HepG2 (cell line): ENCODE results near the gene PFDN1. TPM values are rescaled to one million over a fixed set of nuclear protein-coding genes. Genes with fewer than 3 reads are reported as not detected.
A peak's percentile ranks its signal among the peaks of the same experiment; 100 is the strongest.

ENCODE experiments used
- BHLHE40 ChIP-seq: IDR thresholded peaks from 2 replicates; pipeline ENCODE4 v1.6.1; 2011; ENCODE audit warnings: low read length, improper control_type of control experiment
- CENPX ChIP-seq: sonication (generic); formaldehyde crosslinking; IDR thresholded peaks from 2 replicates; pipeline ENCODE4 v1.9.0; 2021; ENCODE audit warnings: mild to moderate bottlenecking, missing genetic modification reagents, moderate library complexity
- GFI1 ChIP-seq: sonication (generic); formaldehyde crosslinking; IDR thresholded peaks from 2 replicates; pipeline ENCODE4 v1.5.0; 2020; ENCODE audit warnings: missing genetic modification reagents, mild to moderate bottlenecking, borderline replicate concordance
- HMGA1 ChIP-seq: sonication (generic); formaldehyde crosslinking; conservative IDR thresholded peaks from 2 replicates; pipeline ENCODE4 v1.4.0; 2020; ENCODE audit warnings: missing genetic modification reagents
- HOXA3 ChIP-seq: sonication (generic); formaldehyde crosslinking; IDR thresholded peaks from 2 replicates; pipeline ENCODE4 v1.5.0; 2020; ENCODE audit warnings: missing genetic modification reagents
- KLF13 ChIP-seq: sonication (generic); formaldehyde crosslinking; IDR thresholded peaks from 2 replicates; pipeline ENCODE4 v1.4.0; 2020; ENCODE audit warnings: mild to moderate bottlenecking, missing genetic modification reagents
- REPIN1 ChIP-seq: sonication (generic); formaldehyde crosslinking; IDR thresholded peaks from 2 replicates; pipeline ENCODE4 v1.8.0; 2022; ENCODE audit warnings: missing genetic modification reagents, low read depth, mild to moderate bottlenecking, borderline replicate concordance
- SAP130 ChIP-seq: IDR thresholded peaks from 2 replicates; pipeline ENCODE4 v1.6.1; 2016; ENCODE audit warnings: low read depth
- ZFP91 ChIP-seq: sonication (generic); formaldehyde crosslinking; IDR thresholded peaks from 2 replicates; pipeline ENCODE4 v1.9.0; 2022; ENCODE audit warnings: missing genetic modification reagents, mild to moderate bottlenecking, borderline replicate concordance
- ZFX ChIP-seq: sonication (generic); formaldehyde crosslinking; IDR thresholded peaks from 2 replicates; pipeline ENCODE4 v1.4.0; 2020; ENCODE audit warnings: mild to moderate bottlenecking, low read depth, missing genetic modification reagents, moderate library complexity
- ZFY ChIP-seq: sonication (generic); formaldehyde crosslinking; IDR thresholded peaks from 2 replicates; pipeline ENCODE4 v1.4.0; 2020; ENCODE audit warnings: missing genetic modification reagents
- ZNF292 ChIP-seq: sonication (generic); formaldehyde crosslinking; IDR thresholded peaks from 2 replicates; pipeline ENCODE4 v1.8.1; 2022; ENCODE audit warnings: mild to moderate bottlenecking, low read depth, missing genetic modification reagents, borderline replicate concordance
- ZNF432 ChIP-seq: sonication (generic); formaldehyde crosslinking; IDR thresholded peaks from 2 replicates; pipeline ENCODE4 v1.5.0; 2020; ENCODE audit warnings: missing genetic modification reagents, mild to moderate bottlenecking, borderline replicate concordance
- polyA plus RNA-seq, 8 experiments: library from polyadenylated mRNA; depleted of rRNA in 3 of 8; stranded (reverse) in 7 of 8; unstranded in 1 of 8; fragments of >200 nt; fragmentation: Illumina TruSeq in 4 of 8; extraction: Trizol in 4 of 8; gene quantifications; 2 replicates each; pipeline versions ENCODE4 v1.2.1 to v1.2.3, GENCODE V29; 2011 to 2016; ENCODE audit warnings: low read depth in 4 of 8, missing spikeins in 1 of 8, mixed read lengths in 1 of 8; ENCODE audit not compliant: insufficient read depth in 1 of 8
- total RNA-seq, 5 experiments: library from RNA; depleted of rRNA; stranded (reverse); fragments of >200 nt; fragmentation: Illumina TruSeq; extraction: Trizol; gene quantifications; 2 replicates each; pipeline ENCODE4 v1.2.3, GENCODE V29; 2016; ENCODE audit warnings: low read depth in 1 of 5
- TF ChIP-seq, protein P1 (sequence below): sonication (generic); formaldehyde crosslinking; conservative IDR thresholded peaks from 2 replicates; pipeline ENCODE4 v1.4.0; 2020; ENCODE audit warnings: mild to moderate bottlenecking, missing genetic modification reagents, moderate library complexity
- TF ChIP-seq, protein P2 (sequence below): sonication (generic); formaldehyde crosslinking; IDR thresholded peaks from 2 replicates; pipeline ENCODE4 v1.4.0; 2020; ENCODE audit warnings: missing genetic modification reagents; ENCODE audit errors: not compliant biosample characterization

Gene PFDN1
- total and polyA plus RNA-seq, 2 of the 13 experiments (the other 11 are each of a cell fraction or from before 2014, with no cell fraction given) = 67.2 to 70.8 TPM

GRCh38 chr5:140336388-140336787 lies 33.5 kb upstream of the PFDN1 start (continued):
- no peak for TF ChIP-seq ZNF432 (CRISPR knock-in tag)
- peak; percentile 52; the same call in 1 of the 2 replicates for TF ChIP-seq ZNF292 (CRISPR knock-in tag)
- TF ChIP-seq HMGA1 = no peak
- 0 out of 2 replicates have a peak, but pooled peaks have one; percentile 12 for TF ChIP-seq HOXA3 (CRISPR knock-in tag)
- TF ChIP-seq CENPX (CRISPR knock-in tag) = no peak
- TF ChIP-seq, protein P1, sequence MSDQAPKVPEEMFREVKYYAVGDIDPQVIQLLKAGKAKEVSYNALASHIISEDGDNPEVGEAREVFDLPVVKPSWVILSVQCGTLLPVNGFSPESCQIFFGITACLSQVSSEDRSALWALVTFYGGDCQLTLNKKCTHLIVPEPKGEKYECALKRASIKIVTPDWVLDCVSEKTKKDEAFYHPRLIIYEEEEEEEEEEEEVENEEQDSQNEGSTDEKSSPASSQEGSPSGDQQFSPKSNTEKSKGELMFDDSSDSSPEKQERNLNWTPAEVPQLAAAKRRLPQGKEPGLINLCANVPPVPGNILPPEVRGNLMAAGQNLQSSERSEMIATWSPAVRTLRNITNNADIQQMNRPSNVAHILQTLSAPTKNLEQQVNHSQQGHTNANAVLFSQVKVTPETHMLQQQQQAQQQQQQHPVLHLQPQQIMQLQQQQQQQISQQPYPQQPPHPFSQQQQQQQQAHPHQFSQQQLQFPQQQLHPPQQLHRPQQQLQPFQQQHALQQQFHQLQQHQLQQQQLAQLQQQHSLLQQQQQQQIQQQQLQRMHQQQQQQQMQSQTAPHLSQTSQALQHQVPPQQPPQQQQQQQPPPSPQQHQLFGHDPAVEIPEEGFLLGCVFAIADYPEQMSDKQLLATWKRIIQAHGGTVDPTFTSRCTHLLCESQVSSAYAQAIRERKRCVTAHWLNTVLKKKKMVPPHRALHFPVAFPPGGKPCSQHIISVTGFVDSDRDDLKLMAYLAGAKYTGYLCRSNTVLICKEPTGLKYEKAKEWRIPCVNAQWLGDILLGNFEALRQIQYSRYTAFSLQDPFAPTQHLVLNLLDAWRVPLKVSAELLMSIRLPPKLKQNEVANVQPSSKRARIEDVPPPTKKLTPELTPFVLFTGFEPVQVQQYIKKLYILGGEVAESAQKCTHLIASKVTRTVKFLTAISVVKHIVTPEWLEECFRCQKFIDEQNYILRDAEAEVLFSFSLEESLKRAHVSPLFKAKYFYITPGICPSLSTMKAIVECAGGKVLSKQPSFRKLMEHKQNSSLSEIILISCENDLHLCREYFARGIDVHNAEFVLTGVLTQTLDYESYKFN = peak; percentile 56
- peak; percentile 52; the same call in 1 of the 2 replicates for TF ChIP-seq ZFX (CRISPR knock-in tag)
- TF ChIP-seq GFI1 (CRISPR knock-in tag) = 0 out of 2 replicates have a peak, but pooled peaks have one; percentile 43
- TF ChIP-seq SAP130 = 0 out of 2 replicates have a peak, but pooled peaks have one; percentile 29
- TF ChIP-seq KLF13 (CRISPR knock-in tag) = no peak
- 0 out of 2 replicates have a peak, but pooled peaks have one; percentile 16 for TF ChIP-seq REPIN1 (CRISPR knock-in tag)
- TF ChIP-seq, protein P2, sequence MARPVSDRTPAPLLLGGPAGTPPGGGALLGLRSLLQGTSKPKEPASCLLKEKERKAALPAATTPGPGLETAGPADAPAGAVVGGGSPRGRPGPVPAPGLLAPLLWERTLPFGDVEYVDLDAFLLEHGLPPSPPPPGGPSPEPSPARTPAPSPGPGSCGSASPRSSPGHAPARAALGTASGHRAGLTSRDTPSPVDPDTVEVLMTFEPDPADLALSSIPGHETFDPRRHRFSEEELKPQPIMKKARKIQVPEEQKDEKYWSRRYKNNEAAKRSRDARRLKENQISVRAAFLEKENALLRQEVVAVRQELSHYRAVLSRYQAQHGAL (CRISPR knock-in tag) = no peak
- peak; percentile 62; the same call in 1 of the 2 replicates for TF ChIP-seq ZFY (CRISPR knock-in tag)
- 0 out of 2 replicates have a peak, but pooled peaks have one; percentile 48 for TF ChIP-seq BHLHE40
- TF ChIP-seq ZFP91 (CRISPR knock-in tag) = 0 out of 2 replicates have a peak, but pooled peaks have one; percentile 30
